ENCODE data around the gene SOX21. TPM values are rescaled to one million over a fixed set of nuclear protein-coding genes. Genes with fewer than 3 reads are reported as not detected.

Gene SOX21
- total RNA-seq, 2 experiments from 2014 or later: not detected

DNA sequence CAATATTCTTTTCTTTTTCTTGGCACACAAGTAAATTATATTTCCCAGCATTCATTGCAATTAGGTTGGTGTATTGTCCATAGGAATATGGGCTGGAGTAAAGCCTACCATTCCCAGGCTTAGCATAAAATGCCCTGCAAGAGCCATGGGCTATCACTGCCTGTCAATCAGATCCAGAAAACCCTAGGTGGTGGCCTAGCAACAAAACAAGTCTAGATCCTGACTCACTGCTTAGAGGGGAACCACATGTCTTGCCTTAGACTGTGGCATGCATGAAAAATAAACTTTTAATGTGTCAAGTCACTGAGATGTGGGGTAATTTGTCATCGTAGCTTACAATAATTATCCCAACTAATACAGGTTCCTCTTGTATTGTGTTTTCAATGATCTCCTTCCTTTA is 16.2 kb downstream of the SOX21 start:
- Mint-ChIP-seq H3K4me3 (no peak overlapping the region), H3K27me3 (peaks cover 33% of the 10 kb centered on the region), H3K4me1 (ENCODE audit: low read depth) (no peaks in the 10 kb centered on the region), H3K27ac (no peak overlapping the region), H3K9me3 (no peaks in the 10 kb centered on the region), H3K36me3 (no peaks in the 10 kb centered on the region)
- no peak for DNase-seq
- intact Hi-C loops (cut with micrococcal nuclease): no loop called here
- ChIA-PET CTCF (no interaction called here), POLR2A (no interaction called here)

DNA sequence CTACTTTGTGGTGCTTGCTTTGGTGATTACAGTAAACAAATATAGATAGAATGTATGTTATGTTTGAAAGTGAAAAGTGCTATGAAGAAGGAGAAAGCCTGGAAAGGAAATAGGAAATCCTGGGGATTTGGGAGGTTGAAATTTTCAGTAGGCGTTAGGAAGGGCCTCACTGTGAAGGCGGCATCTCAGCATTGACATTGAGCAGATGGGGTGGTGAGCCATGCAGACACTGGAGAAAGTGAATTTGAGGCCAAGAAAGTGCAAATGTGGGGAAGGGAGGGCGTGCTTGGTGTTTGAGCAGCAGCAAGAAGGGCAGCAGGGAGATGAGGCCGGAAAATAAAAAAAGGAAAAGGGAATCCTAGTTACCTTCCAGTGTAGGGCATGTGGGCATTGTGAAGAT is 20.3 kb downstream of the SOX21 start:
- no peaks in the 10 kb centered on the region for H3K4me1 Mint-ChIP-seq (ENCODE audit: low read depth)
- no peaks in the 10 kb centered on the region for H3K9me3 Mint-ChIP-seq
- H3K27me3 Mint-ChIP-seq: peaks cover 19% of the 10 kb centered on the region
- ChIA-PET POLR2A (no interaction called here), CTCF (no interaction called here)
- no peak for DNase-seq
- no peaks in the 10 kb centered on the region for H3K36me3 Mint-ChIP-seq
- no peak overlapping the region for H3K4me3 Mint-ChIP-seq
- intact Hi-C loops (cut with micrococcal nuclease): no loop called here
- H3K27ac Mint-ChIP-seq: no peak overlapping the region

DNA sequence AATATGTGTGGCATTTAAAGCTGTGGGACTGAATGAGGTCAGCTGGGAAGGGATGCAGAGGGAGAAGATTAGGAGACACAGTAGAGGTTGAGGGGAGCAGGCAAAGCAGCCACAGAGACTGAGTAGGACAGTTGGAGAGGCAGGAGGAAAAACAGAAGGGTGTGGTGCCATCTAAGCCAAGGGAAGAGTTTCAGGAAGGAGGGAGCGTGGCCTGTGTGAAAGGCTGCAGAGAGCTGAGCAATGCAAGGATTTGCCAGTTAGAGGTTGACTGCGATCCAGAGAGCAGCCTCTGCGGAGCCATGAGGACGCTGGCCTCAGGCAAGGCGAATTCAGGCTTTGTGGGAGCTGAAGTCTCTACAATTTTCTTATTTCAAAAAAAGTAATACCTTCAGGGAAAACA is 28.9 kb downstream of the SOX21 start:
- DNase-seq: no peak
- no peaks in the 10 kb centered on the region for H3K4me1 Mint-ChIP-seq (ENCODE audit: low read depth)
- peaks cover 24% of the 10 kb centered on the region for H3K27me3 Mint-ChIP-seq
- ChIA-PET CTCF (no interaction called here), POLR2A (no interaction called here)
- H3K36me3 Mint-ChIP-seq: no peaks in the 10 kb centered on the region
- H3K4me3 Mint-ChIP-seq: no peak overlapping the region
- H3K27ac Mint-ChIP-seq: no peak overlapping the region
- intact Hi-C loops (cut with micrococcal nuclease): no loop called here
- H3K9me3 Mint-ChIP-seq: no peaks in the 10 kb centered on the region

DNA sequence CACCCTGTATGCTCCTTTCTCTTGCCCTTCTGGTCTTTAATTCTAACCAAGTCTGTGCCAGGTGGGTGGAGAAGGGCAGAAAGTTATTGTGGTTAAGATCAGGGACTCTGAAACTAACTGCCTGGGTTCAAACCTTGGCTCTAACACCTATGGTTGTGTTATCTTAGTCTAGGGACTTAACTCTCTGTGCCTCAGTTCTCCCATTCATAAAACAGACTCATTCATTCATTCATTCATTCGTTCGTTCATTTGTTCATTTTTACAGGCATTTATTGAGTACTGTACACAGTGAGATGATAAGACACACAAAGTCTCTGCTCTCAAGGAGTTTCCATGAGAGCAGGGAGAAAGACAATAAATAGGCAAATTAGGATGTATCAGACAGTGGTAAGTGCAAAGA is 30.1 kb downstream of the SOX21 start:
- intact Hi-C loops (cut with micrococcal nuclease): no loop called here

DNA sequence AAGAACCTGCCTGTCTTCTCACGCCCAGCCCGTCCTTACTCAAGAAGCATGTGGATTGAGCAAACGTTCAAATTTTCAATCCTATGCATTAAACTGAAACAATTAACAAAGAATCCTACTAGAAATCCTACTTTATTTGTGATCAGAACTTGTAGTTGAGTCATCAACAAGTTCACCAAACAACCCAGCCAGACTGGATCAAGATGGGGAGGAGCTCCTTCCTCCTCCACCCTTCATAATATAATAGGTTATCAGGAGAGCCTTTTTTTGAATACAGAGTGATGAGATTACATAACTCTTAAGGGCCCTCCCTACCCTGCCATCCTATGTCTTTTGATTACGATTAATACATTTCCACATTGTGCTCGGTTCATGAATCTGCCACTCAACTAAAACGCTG is 32.7 kb downstream of the SOX21 start:
- ChIA-PET POLR2A (no interaction called here), CTCF (interaction anchor here (0.6 to 1.1 kb wide), 4 partner anchors 191 to 725 kb away, joined by 3 to 4 read pairs (median 3); no protein-coding TSS in a partner anchor)
- H3K27ac Mint-ChIP-seq: no peak overlapping the region
- H3K4me3 Mint-ChIP-seq: no peak overlapping the region
- no peak for DNase-seq
- H3K9me3 Mint-ChIP-seq: no peaks in the 10 kb centered on the region
- intact Hi-C loops (cut with micrococcal nuclease): loop anchor here (5.0 to 10.0 kb wide), 2 partner anchors 33 to 725 kb away; partner anchors contain the start of gene SOX21
- peaks cover 35% of the 10 kb centered on the region for H3K27me3 Mint-ChIP-seq
- no peaks in the 10 kb centered on the region for H3K4me1 Mint-ChIP-seq (ENCODE audit: low read depth)
- no peaks in the 10 kb centered on the region for H3K36me3 Mint-ChIP-seq

More for the DNA sequence above, 30.1 kb downstream of the SOX21 start:
- H3K36me3 Mint-ChIP-seq: no peaks in the 10 kb centered on the region
- peaks cover 28% of the 10 kb centered on the region for H3K27me3 Mint-ChIP-seq
- H3K9me3 Mint-ChIP-seq: no peaks in the 10 kb centered on the region
- H3K4me3 Mint-ChIP-seq: no peak overlapping the region
- CTCF ChIA-PET: no interaction called here
- no peak for DNase-seq
- no peak overlapping the region for H3K27ac Mint-ChIP-seq
- POLR2A ChIA-PET: no interaction called here
- no peaks in the 10 kb centered on the region for H3K4me1 Mint-ChIP-seq (ENCODE audit: low read depth)

DNA sequence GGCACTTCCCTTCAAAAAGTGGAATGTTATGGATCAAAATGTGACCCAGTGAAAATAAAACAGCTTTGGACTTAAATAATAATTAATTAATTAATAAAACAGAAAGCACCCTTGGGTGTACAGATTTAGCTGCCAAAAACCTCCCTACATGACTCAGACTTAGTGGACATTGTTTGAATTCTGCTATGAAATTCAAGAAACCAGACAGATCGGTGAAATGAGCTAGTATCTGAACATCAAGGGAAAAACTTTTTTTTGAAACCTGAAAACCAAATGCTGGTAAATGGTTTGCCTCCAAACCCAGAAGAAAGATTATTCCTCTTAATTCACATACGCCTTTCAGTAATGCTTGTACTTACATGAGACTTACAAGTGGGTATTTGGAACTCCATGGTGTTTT is 33.5 kb downstream of the SOX21 start:
- Mint-ChIP-seq H3K4me1 (ENCODE audit: low read depth) (no peaks in the 10 kb centered on the region), H3K9me3 (no peaks in the 10 kb centered on the region), H3K27ac (no peak overlapping the region), H3K36me3 (no peaks in the 10 kb centered on the region), H3K27me3 (peaks cover 39% of the 10 kb centered on the region), H3K4me3 (no peak overlapping the region)
- CTCF ChIA-PET: interaction anchor here (1.1 kb wide), 1 partner anchor 726 kb away, joined by 3 read pairs; no protein-coding TSS in a partner anchor
- POLR2A ChIA-PET: no interaction called here
- intact Hi-C loops (cut with micrococcal nuclease): loop anchor here (5.0 to 10.0 kb wide), 2 partner anchors 33 to 726 kb away; partner anchors contain the start of gene SOX21
- no peak for DNase-seq

DNA sequence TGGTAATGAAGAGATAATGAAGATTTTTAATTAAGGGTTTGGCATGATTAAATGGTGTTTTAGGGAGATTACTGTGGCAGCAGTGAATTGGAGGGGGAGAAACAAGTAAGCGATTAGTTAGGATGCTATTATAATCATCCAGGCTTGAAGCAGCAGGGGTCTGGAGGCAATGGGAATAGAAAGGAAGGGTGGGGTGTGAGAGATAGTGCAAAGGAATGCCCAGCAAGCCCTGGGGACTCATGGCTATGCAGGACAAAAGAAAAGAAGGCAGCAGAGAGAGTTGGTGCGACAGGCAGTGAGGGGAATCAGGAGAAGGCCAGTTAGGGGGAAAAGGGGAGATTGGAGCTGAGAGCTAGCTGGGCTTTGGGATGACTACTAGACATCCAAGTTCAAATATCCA is 34.5 kb downstream of the SOX21 start:
- DNase-seq: no peak
- intact Hi-C loops (cut with micrococcal nuclease): loop anchor here (5.0 to 10.0 kb wide), 2 partner anchors 35 to 727 kb away; partner anchors contain the start of gene SOX21
- H3K27ac Mint-ChIP-seq: no peak overlapping the region
- no peak overlapping the region for H3K4me3 Mint-ChIP-seq
- H3K4me1 Mint-ChIP-seq (ENCODE audit: low read depth): no peaks in the 10 kb centered on the region
- no peaks in the 10 kb centered on the region for H3K36me3 Mint-ChIP-seq
- H3K9me3 Mint-ChIP-seq: no peaks in the 10 kb centered on the region
- ChIA-PET POLR2A (no interaction called here), CTCF (no interaction called here)
- H3K27me3 Mint-ChIP-seq: peaks cover 34% of the 10 kb centered on the region

DNA sequence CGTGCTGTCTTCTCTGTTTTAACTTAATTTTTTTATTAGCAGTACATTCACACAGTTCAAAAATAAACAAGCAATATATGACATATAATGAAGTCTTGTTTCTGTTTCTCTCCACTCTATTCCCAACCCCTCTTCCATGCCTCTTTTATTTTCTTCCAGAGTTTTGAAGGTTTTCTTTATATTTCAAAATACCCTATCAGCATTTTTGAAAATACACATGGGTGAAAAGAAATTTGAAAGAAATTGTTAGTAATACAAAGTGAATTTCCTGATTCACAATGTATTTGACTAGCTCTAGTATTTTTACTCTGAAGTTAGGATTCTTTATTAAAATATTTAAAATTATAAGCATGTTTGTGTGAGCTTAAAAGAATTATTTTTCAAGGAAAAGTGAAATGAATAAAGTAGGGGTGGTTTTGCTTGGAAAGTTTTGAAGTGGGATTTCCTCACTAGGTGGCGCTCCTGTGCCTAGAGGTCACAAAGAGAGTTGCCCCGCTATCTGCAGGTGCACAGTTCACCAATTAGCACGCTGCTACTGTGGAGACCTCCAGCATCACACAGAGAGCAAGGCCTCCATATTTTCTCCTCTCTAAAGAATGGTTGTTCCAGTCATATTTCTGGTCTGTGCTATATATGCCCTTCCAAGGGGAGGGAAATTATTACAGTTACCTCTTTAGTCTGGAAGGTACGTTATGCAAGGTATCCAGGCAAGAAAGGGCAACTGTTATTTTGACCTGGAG is 37.6 kb downstream of the SOX21 start:
- Mint-ChIP-seq H3K4me1 (ENCODE audit: low read depth) (no peaks in the 10 kb centered on the region), H3K27ac (no peak overlapping the region), H3K4me3 (no peak overlapping the region), H3K27me3 (peaks cover 29% of the 10 kb centered on the region), H3K9me3 (no peaks in the 10 kb centered on the region), H3K36me3 (peaks cover 1% of the 10 kb centered on the region)
- ChIA-PET CTCF (interaction anchor here (0.6 to 3.0 kb wide), 14 partner anchors 9 to 732 kb away, joined by 3 to 19 read pairs (median 4); no protein-coding TSS in a partner anchor), POLR2A (no interaction called here)
- peak; percentile 60 for DNase-seq
- intact Hi-C loops (cut with micrococcal nuclease): loop anchor here (5.0 to 10.0 kb wide), 2 partner anchors 38 to 730 kb away; partner anchors contain the start of gene SOX21

DNA sequence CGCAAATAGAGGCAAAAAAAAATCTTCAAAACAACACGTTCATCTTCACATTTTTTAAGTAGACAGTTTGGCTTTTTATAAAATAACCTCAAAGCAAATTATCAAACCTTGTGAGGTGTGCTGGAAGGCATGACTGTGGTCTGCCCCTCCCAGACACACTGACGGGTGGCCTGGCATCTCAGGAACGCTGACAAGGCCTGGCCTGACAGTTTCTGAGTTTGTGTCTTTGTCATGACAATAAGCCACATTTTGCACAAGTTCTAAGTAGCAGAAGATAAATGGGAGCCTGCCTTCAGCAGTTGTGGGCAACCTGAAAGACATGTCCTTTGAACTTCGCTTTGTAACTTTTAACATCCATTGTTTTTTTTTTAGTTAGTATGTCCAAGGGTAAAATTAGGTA is 38.5 kb downstream of the SOX21 start:
- CTCF ChIA-PET: interaction anchor here (0.6 to 3.0 kb wide), 7 partner anchors 8 to 733 kb away, joined by 3 to 19 read pairs (median 6); no protein-coding TSS in a partner anchor
- peaks cover 1% of the 10 kb centered on the region for H3K36me3 Mint-ChIP-seq
- H3K27ac Mint-ChIP-seq: no peak overlapping the region
- H3K27me3 Mint-ChIP-seq: peaks cover 23% of the 10 kb centered on the region
- intact Hi-C loops (cut with micrococcal nuclease): loop anchor here (10.0 kb wide), 1 partner anchor 731 kb away; no protein-coding TSS in a partner anchor
- no peak overlapping the region for H3K4me3 Mint-ChIP-seq
- DNase-seq: no peak
- H3K9me3 Mint-ChIP-seq: no peaks in the 10 kb centered on the region
- POLR2A ChIA-PET: no interaction called here
- no peaks in the 10 kb centered on the region for H3K4me1 Mint-ChIP-seq (ENCODE audit: low read depth)

DNA sequence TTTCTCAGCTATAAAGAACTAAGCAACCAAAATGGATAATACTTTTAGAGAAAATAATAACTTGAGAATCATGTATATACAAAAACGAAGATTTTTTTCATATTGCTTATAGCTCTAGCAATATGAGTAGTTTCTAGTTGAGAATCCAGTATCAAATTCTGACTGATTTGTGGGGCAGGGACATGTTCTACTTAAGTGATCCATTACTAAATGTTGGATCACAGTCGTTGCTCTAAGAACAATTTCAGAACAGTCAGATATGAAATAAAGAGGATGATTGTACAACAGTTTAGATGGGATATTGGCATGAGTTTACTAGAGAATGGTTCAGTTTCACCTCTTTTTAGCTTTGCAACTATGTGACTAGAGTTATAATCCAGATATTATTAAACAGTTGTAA is 39.9 kb downstream of the SOX21 start:
- H3K4me3 Mint-ChIP-seq: no peak overlapping the region
- intact Hi-C loops (cut with micrococcal nuclease): loop anchor here (10.0 kb wide), 1 partner anchor 732 kb away; no protein-coding TSS in a partner anchor
- ChIA-PET CTCF (interaction anchor here (0.9 to 1.2 kb wide), 4 partner anchors 11 to 55 kb away, joined by 3 to 4 read pairs (median 3); no protein-coding TSS in a partner anchor), POLR2A (interaction anchor here (1.2 kb wide), 1 partner anchor 9 kb away, joined by 3 read pairs; no protein-coding TSS in a partner anchor)
- no peak for DNase-seq
- peaks cover 12% of the 10 kb centered on the region for H3K9me3 Mint-ChIP-seq
- H3K4me1 Mint-ChIP-seq (ENCODE audit: low read depth): peaks cover 13% of the 10 kb centered on the region
- peaks cover 15% of the 10 kb centered on the region for H3K27me3 Mint-ChIP-seq
- peaks cover 11% of the 10 kb centered on the region for H3K36me3 Mint-ChIP-seq
- H3K27ac Mint-ChIP-seq: no peak overlapping the region

DNA sequence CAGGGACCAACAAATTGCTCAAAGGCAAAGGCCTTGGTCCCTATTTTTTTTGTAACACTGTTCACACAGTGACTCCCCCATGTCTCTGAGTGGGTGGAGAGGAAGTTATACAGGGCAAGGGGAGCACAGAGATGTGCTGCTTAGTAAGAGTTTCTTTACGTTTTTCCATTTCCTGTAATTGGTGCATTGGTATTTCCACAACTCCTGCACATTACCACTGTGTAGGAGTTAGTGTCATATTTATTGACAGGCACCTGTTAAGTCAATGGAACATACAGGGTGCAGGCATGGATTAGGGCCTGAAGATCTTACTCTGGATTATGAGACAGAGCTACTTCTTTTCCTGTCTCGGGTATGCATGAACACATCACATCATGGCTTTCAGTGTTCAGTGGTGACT is 45.2 kb downstream of the SOX21 start:
- H3K4me3 Mint-ChIP-seq: no peak overlapping the region
- H3K4me1 Mint-ChIP-seq (ENCODE audit: low read depth): peaks cover 25% of the 10 kb centered on the region
- H3K9me3 Mint-ChIP-seq: peaks cover 12% of the 10 kb centered on the region
- peaks cover 12% of the 10 kb centered on the region for H3K36me3 Mint-ChIP-seq
- intact Hi-C loops (cut with micrococcal nuclease): loop anchor here (1.0 to 5.0 kb wide), 5 partner anchors 10 to 810 kb away; no protein-coding TSS in a partner anchor
- CTCF ChIA-PET: no interaction called here
- POLR2A ChIA-PET: interaction anchor here (1.1 kb wide), 1 partner anchor 10 kb away, joined by 4 read pairs; no protein-coding TSS in a partner anchor
- peak overlapping the region; percentile 64 for H3K27ac Mint-ChIP-seq
- DNase-seq: peak; percentile 23
- H3K27me3 Mint-ChIP-seq: peaks cover 17% of the 10 kb centered on the region

DNA sequence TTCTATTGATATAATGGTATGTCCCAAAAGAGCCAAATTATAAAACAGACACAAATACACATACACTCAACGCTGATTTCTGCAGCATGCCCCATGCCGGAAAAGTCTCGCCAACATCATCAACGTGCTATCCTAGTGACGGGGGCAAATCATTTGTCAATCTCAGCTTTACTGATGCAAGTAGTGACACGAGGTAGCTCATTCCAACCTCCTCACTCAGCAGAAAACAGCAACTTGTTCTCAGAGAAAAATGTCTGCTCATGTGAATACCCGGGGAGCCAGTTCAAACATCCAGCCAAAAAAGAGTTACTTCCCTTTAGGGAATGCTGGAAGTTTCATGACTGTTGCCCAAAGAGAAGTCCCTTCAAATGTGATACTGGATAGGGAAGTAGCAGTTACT is 46.3 kb downstream of the SOX21 start:
- intact Hi-C loops (cut with micrococcal nuclease): loop anchor here (5.0 kb wide), 3 partner anchors 386 to 811 kb away; no protein-coding TSS in a partner anchor
- H3K27me3 Mint-ChIP-seq: peaks cover 22% of the 10 kb centered on the region
- POLR2A ChIA-PET: no interaction called here
- no peak for DNase-seq
- H3K4me1 Mint-ChIP-seq (ENCODE audit: low read depth): peaks cover 26% of the 10 kb centered on the region
- peaks cover 12% of the 10 kb centered on the region for H3K36me3 Mint-ChIP-seq
- H3K9me3 Mint-ChIP-seq: peaks cover 12% of the 10 kb centered on the region
- no peak overlapping the region for H3K4me3 Mint-ChIP-seq
- CTCF ChIA-PET: interaction anchor here (1.0 to 1.2 kb wide), 2 partner anchors 9 to 48 kb away, joined by 3 to 6 read pairs; no protein-coding TSS in a partner anchor
- no peak overlapping the region for H3K27ac Mint-ChIP-seq

Measured in activated CD4-positive, alpha-beta memory T cell treated with anti-CD3 and anti-CD28 coated beads for 36 hours (primary cell).